A673 (cell line): ENCODE data around the gene SGMS2. TPM values are rescaled to one million over a fixed set of nuclear protein-coding genes. Genes with fewer than 3 reads are reported as not detected.
"Not testable (repeated sequence)": the region's sequence is repeated elsewhere in the genome, so short reads cannot be mapped to it uniquely, and the experiment has no call there.

Source experiments
- BruUV-seq: library from RNA; stranded (reverse); fragments of 400-500 nt; replicated peaks from 2 replicates; lab custom pipeline; 2021; lab: Mats Ljungman, UMichigan
- CTCF ChIA-PET: fragments of 300-600 bp; sonication (Branson Sonifier 250); formaldehyde crosslinking; loops from one replicate; lab custom pipeline; 2022; ENCODE audit warnings: antibody characterized with exemption; lab: Charles Lee
- POLR2A ChIA-PET: fragments of 300-600 bp; sonication (Branson Sonifier 250); formaldehyde crosslinking; loops from one replicate; lab custom pipeline; 2022; ENCODE audit warnings: antibody characterized with exemption; ENCODE audit not compliant: low non-redundant PET; lab: Charles Lee
- DNase-seq: peaks from one replicate; pipeline ENCODE4 v3.0.0-alpha.2; 2015; ENCODE audit warnings: low spot score
- H3K27ac ChIP-seq: fragments of 200-600 bp; sonication (generic); 2 replicates; pipeline ENCODE4 v1.5.1; 2016; ENCODE audit warnings: mixed run types, low read depth, mild to moderate bottlenecking, mixed read lengths, antibody characterized with exemption, low read length; ENCODE audit not compliant: poor library complexity, severe bottlenecking
- H3K27me3 ChIP-seq: fragments of 200-600 bp; sonication (generic); replicated peaks from 2 replicates; pipeline ENCODE4 v1.6.1; 2017; ENCODE audit warnings: mixed run types, low read depth, mild to moderate bottlenecking, mixed read lengths, antibody characterized with exemption, low read length; ENCODE audit not compliant: insufficient read depth, poor library complexity
- H3K36me3 ChIP-seq: fragments of 200-600 bp; sonication (generic); 2 replicates; pipeline ENCODE4 v1.6.1; 2016; ENCODE audit warnings: mixed run types, mild to moderate bottlenecking, mixed read lengths, antibody characterized with exemption, low read length; ENCODE audit not compliant: insufficient read depth, poor library complexity, severe bottlenecking
- H3K4me1 ChIP-seq: fragments of 200-600 bp; sonication (generic); 2 replicates; pipeline ENCODE4 v1.6.1; 2017; ENCODE audit warnings: mixed run types, mild to moderate bottlenecking, mixed read lengths, antibody characterized with exemption, low read length; ENCODE audit not compliant: insufficient read depth, poor library complexity, severe bottlenecking
- H3K4me3 ChIP-seq: fragments of 200-600 bp; sonication (generic); 2 replicates; pipeline ENCODE4 v1.5.1; 2016; ENCODE audit warnings: low read depth, mixed run types, mild to moderate bottlenecking, mixed read lengths, low read length; ENCODE audit not compliant: poor library complexity, severe bottlenecking
- H3K9me3 ChIP-seq: fragments of 200-600 bp; sonication (generic); 2 replicates; pipeline ENCODE4 v1.6.1; 2016; ENCODE audit warnings: mixed run types, low read depth, mild to moderate bottlenecking, mixed read lengths, antibody characterized with exemption, low read length; ENCODE audit not compliant: poor library complexity, severe bottlenecking
- EZH2 ChIP-seq: fragments of 200-600 bp; sonication (generic); IDR thresholded peaks from 2 replicates; pipeline ENCODE4 v1.6.1; 2017; ENCODE audit warnings: borderline replicate concordance, low read depth, mild to moderate bottlenecking, mixed read lengths, antibody characterized with exemption, low read length; ENCODE audit not compliant: poor library complexity, severe bottlenecking
- intact Hi-C: fragments of 100-400 bp; cut with micrococcal nuclease; formaldehyde crosslinking; loops from one replicate; pipeline ENCODE4 v1.10.0; 2022; ENCODE audit not compliant: unreplicated experiment
- total RNA-seq: library from RNA; stranded (reverse); gene quantifications from 2 replicates; pipeline ENCODE4 v1.2.3, GENCODE V29; 2021
- TF ChIP-seq, protein P1 (sequence below): fragments of 300-800, 200-600 bp; sonication (generic); conservative IDR thresholded peaks from 2 replicates; pipeline ENCODE4 v1.5.1; 2017; ENCODE audit warnings: low read depth, mild to moderate bottlenecking, antibody characterized with exemption, low read length, moderate library complexity, mixed read lengths

Gene SGMS2
- total RNA-seq, 1 experiment from 2014 or later: 4.3 TPM

DNA sequence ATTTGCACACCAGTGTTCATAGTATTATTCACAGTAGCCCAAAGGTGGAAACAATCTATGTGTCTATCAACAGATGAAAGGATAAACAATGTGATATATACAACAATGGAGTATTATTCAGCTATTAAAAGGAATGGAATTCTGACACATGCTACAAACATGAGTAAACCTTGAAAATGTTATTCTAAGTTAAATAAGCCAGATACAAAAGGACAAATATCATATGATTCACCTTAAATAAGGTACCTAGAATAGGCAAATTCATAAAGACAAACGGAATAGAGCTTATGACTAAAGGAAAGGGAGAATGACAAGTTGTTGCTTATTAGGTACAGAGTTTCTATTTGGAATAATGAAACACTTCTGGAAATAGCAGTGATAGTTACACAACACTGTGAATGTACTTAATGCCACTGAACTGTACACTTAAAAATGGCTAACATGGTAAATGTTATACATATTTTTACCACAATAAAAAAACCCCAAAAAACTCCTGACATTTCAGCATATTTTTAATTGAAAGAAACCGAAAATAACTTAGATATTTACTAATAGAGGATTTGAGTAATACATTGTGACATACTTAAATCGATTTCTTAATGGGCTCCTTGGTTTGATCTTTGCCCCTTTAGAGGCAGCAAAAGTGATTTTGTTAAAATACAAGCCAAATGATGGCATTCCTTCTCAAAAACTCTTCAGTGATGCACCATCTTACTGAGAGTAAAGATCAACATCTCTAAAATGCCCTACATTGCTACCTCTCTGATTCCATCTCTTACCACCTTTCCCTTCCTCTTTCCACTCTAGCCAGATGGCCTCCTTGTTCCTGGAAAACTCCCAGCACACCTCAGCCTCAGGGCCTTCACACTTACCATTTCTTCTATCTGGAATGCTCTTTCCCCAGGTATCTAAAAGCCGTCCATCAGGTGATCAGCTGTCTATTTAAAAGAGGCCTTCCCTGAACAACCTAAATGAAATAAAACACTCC is 98.0 kb downstream of the SGMS2 start:
- Histone ChIP-seq H3K36me3 (no peaks in the 10 kb centered on the region), H3K27ac (no peak overlapping the region), H3K9me3 (peaks cover 16% of the 10 kb centered on the region), H3K4me1 (no peaks in the 10 kb centered on the region), H3K27me3 (no peaks in the 10 kb centered on the region), H3K4me3 (no peak overlapping the region)
- DNase-seq: no peak
- ChIA-PET CTCF (no interaction called here), POLR2A (no interaction called here)
- intact Hi-C loops: no loop called here
- BruUV-seq: no TSS peak
- TF ChIP-seq EZH2: no peak
- TF ChIP-seq, protein P1, sequence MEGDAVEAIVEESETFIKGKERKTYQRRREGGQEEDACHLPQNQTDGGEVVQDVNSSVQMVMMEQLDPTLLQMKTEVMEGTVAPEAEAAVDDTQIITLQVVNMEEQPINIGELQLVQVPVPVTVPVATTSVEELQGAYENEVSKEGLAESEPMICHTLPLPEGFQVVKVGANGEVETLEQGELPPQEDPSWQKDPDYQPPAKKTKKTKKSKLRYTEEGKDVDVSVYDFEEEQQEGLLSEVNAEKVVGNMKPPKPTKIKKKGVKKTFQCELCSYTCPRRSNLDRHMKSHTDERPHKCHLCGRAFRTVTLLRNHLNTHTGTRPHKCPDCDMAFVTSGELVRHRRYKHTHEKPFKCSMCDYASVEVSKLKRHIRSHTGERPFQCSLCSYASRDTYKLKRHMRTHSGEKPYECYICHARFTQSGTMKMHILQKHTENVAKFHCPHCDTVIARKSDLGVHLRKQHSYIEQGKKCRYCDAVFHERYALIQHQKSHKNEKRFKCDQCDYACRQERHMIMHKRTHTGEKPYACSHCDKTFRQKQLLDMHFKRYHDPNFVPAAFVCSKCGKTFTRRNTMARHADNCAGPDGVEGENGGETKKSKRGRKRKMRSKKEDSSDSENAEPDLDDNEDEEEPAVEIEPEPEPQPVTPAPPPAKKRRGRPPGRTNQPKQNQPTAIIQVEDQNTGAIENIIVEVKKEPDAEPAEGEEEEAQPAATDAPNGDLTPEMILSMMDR: no peak

DNA sequence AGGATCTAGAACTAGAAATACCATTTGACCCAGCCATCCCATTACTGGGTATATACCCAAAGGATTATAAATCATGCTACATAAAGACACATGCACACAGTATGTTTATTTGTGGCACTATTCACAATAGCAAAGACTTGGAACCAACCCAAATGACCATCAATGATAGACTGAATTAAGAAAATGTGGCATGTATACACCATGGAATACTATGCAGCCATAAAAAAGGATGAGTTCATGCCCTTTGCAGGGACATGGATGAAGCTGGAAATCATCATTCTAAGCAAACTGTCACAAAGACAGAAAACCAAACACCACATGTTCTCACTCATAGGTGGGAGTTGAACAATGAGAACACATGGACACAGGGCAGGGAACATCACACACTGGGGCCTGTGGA is 101.0 kb downstream of the SGMS2 start:
- POLR2A ChIA-PET, H3K4me3 ChIP-seq, H3K9me3 ChIP-seq, CTCF ChIA-PET, BruUV-seq, intact Hi-C loops, H3K4me1 ChIP-seq, H3K27ac ChIP-seq, H3K27me3 ChIP-seq, DNase-seq, H3K36me3 ChIP-seq: not testable (repeated sequence)

DNA sequence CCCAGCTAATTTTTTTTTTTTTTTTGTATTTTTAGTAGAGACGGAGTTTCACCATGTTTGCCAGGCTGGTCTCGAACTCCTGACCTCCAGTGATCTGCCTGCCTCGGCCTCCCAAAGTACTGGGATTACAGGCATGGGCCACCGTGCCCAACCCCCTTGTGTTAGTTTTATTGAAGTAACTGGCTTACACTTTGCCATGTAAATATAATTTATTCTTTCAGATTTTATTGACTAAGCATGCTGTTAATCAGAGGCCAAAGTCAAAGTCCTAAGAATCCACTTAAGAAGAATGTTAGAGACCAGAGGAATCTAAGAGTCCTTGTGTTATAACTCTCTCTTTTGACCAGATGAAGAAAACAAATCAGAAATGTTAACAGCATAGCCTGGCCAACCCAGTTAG is 102.1 kb downstream of the SGMS2 start:
- BruUV-seq, H3K9me3 ChIP-seq, POLR2A ChIA-PET, CTCF ChIA-PET, H3K4me3 ChIP-seq, DNase-seq, H3K4me1 ChIP-seq, H3K27ac ChIP-seq, H3K27me3 ChIP-seq, H3K36me3 ChIP-seq, intact Hi-C loops: not testable (repeated sequence)

DNA sequence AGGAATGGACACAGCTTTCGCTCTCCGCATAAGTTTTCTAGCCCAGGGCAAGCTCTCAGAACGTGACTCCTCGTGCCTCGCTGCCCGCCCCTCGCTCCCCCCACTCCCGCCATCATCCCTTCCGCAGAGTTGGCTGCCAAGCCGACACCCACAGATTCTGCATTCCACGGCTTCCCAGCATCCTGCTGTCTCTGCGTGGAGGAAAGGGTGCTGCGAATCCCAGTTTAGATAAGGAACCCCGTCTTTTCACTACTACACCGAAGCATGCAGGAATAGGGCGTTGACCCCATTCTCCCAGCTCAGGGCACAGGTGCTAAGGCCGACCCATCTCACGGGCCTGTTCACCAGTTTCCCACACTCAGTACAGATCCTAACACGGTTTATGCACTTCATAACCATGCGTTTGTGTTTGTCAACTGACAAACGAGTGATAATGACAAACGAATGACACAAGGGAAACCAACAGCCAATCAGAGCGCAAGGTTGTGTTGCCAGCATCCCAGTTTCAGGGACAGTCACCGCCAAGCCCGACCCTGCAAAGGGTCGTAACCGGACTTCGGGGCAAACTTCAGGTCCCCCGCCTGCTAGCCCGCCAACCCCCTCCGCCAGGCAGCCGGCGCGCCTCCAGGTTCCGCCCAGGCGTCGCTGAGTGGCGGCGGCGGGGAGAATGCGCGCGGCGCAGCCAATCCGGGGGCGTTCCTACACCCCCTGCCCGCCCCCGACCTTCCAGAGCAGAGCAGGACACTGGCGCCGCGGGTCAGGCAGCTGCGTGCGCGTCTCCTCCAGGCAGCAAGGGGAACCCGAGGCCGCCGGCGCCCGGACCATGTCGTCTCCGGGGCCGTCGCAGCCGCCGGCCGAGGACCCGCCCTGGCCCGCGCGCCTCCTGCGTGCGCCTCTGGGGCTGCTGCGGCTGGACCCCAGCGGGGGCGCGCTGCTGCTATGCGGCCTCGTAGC is 106.4 kb downstream of the SGMS2 start, which contains the start of gene CYP2U1:
Gene CYP2U1 (plus strand): TSS at position 729 of the 954 bp plus-strand sequence. CDS start 95 bp downstream, at position 824.
- CTCF ChIA-PET: no interaction called here
- Histone ChIP-seq H3K4me3 (peak within 1 kb of the TSS; percentile 68), H3K27me3 (no peaks in the 10 kb centered on the region), H3K27ac (no peak within 1 kb of the TSS), H3K36me3 (no peaks in the 10 kb centered on the region), H3K9me3 (no peaks in the 10 kb centered on the region), H3K4me1 (peaks cover 6% of the 10 kb centered on the region)
- TF ChIP-seq, protein P1: no peak
- no peak for TF ChIP-seq EZH2
- POLR2A ChIA-PET: no interaction called here
- no TSS peak for BruUV-seq
- intact Hi-C loops: no loop called here
- peak; percentile 62 for DNase-seq
